ENCODE results near the gene SLC35B1. TPM values are rescaled to one million over a fixed set of nuclear protein-coding genes. Genes with fewer than 3 reads are reported as not detected.
"Not testable (repeated sequence)": the region's sequence is repeated elsewhere in the genome, so short reads cannot be mapped to it uniquely, and the experiment has no call there.

Gene SLC35B1
- total RNA-seq, 1 experiment from 2014 or later: 73.7 TPM

- not testable (repeated sequence) for DNase-seq (ENCODE audit: low spot score)
These were observed 34.1 kb downstream of the SLC35B1 start for GRCh38 chr17:49673679-49674078.

- no peak for DNase-seq (ENCODE audit: low spot score)
These were observed 37.1 kb downstream of the SLC35B1 start for GRCh38 chr17:49670641-49671040.

- DNase-seq (ENCODE audit: low spot score): no peak
These were observed 37.8 kb downstream of the SLC35B1 start for GRCh38 chr17:49670002-49670401.

- no peak for DNase-seq (ENCODE audit: low spot score)
These were observed 39.9 kb downstream of the SLC35B1 start for GRCh38 chr17:49667854-49668253.

GRCh38 chr17:49664706-49665211 lies 43.0 kb downstream of the SLC35B1 start:
- DNase-seq (ENCODE audit: low spot score): no peak

GRCh38 chr17:49659661-49660382 lies 47.9 kb downstream of the SLC35B1 start:
- DNase-seq (ENCODE audit: low spot score): no peak

GRCh38 chr17:49656247-49656646 lies 51.5 kb downstream of the SLC35B1 start:
- DNase-seq (ENCODE audit: low spot score): no peak

Other genes starting within 250 kb of the SLC35B1 start
- gene NGFR, start 212.7 kb downstream of the SLC35B1 start, total RNA-seq (2014; rRNA removed; shearing (Covaris generic)): 0.05 TPM in 1 of 2 replicates, not detected in the other
- gene NXPH3, start 132.1 kb downstream of the SLC35B1 start, total RNA-seq (2014; rRNA removed; shearing (Covaris generic)): not detected in 2 replicates
- 37.4 and 60.5 TPM in 2 replicates for gene SPOP, start 29.9 kb downstream of the SLC35B1 start, total RNA-seq (2014; rRNA removed; shearing (Covaris generic))
- gene FAM117A, start 56.2 kb upstream of the SLC35B1 start, total RNA-seq (2014; rRNA removed; shearing (Covaris generic)): 4.4 and 5.2 TPM in 2 replicates
- 23.0 and 25.4 TPM in 2 replicates for gene KAT7, start 80.7 kb upstream of the SLC35B1 start, total RNA-seq (2014; rRNA removed; shearing (Covaris generic))
- gene TAC4, start 140.1 kb upstream of the SLC35B1 start, total RNA-seq (2014; rRNA removed; shearing (Covaris generic)): not detected in 2 replicates

Measured in HT-29 (cell line).